Left ventricle myocardium inferior (tissue), 1 donor: ENCODE data around the gene RASAL2. TPM values are rescaled to one million over a fixed set of nuclear protein-coding genes. Genes with fewer than 3 reads are reported as not detected.

Experiments used
- DNase-seq: peaks from one replicate; pipeline ENCODE4 v3.0.0-alpha.2; 2020
- H3K27ac ChIP-seq: fragments of 200-600 bp; replicated peaks from 2 replicates; pipeline ENCODE4 v1.8.0; 2021
- H3K27me3 ChIP-seq: fragments of 200-600 bp; 2 replicates; pipeline ENCODE4 v1.8.0; 2021; ENCODE audit warnings: low read depth
- H3K36me3 ChIP-seq: fragments of 200-600 bp; 2 replicates; pipeline ENCODE4 v1.8.0; 2021
- H3K4me1 ChIP-seq: fragments of 200-600 bp; 2 replicates; pipeline ENCODE4 v1.8.0; 2021
- H3K4me3 ChIP-seq: fragments of 200-600 bp; 2 replicates; pipeline ENCODE4 v1.8.0; 2021; ENCODE audit warnings: mild to moderate bottlenecking, moderate library complexity
- H3K9me3 ChIP-seq: fragments of 200-600 bp; replicated peaks from 2 replicates; pipeline ENCODE4 v1.8.0; 2021
- intact Hi-C: fragments of 100-400 bp; cut with micrococcal nuclease; formaldehyde crosslinking; loops from one replicate; pipeline ENCODE4 v1.11.0; 2022
- total RNA-seq: library from RNA; stranded (reverse); fragmentation: NEBNext Ultra II Directional; extraction: Animal tissue kit (Norgen Biotek cat#: 25700); gene quantifications from one replicate; pipeline ENCODE4 v1.2.1, GENCODE V29; 2021
- TF ChIP-seq, protein P1 (sequence below): fragments of 200-600 bp; IDR thresholded peaks from 2 replicates; pipeline ENCODE4 v1.8.0; 2021; ENCODE audit warnings: antibody characterized with exemption, mild to moderate bottlenecking, borderline replicate concordance
- donor health status: DM: no; HTN: yes; CAD: no; lungs with severe emphysema.

Gene RASAL2
- total RNA-seq, 1 donor from 2014 or later, result 28.3 TPM

DNA sequence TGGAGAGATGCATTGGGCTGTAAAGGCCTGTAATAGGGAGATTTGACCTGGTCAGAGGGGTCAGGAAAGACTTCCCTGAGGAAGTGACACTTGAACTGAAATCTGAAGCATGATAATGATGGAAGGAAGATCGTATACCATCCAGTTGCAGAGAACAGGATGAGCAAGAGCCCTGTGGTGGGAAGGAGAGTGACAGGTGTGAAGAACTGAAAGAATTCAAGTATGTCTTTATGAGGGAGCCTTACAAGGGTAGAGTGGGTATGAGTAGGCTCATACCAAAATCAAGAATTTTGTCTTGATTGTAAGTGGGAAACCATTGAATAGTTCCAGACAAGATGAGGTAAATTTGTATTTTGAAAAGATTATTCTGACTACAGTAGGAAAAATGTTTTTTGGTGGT lies 129.4 kb downstream of the RASAL2 start:
- Histone ChIP-seq H3K27ac (no peak overlapping the region), H3K27me3 (no peaks in the 10 kb centered on the region), H3K36me3 (no peaks in the 10 kb centered on the region), H3K9me3 (no peaks in the 10 kb centered on the region), H3K4me1 (peaks cover 33% of the 10 kb centered on the region), H3K4me3 (no peak overlapping the region)
- TF ChIP-seq, protein P1, sequence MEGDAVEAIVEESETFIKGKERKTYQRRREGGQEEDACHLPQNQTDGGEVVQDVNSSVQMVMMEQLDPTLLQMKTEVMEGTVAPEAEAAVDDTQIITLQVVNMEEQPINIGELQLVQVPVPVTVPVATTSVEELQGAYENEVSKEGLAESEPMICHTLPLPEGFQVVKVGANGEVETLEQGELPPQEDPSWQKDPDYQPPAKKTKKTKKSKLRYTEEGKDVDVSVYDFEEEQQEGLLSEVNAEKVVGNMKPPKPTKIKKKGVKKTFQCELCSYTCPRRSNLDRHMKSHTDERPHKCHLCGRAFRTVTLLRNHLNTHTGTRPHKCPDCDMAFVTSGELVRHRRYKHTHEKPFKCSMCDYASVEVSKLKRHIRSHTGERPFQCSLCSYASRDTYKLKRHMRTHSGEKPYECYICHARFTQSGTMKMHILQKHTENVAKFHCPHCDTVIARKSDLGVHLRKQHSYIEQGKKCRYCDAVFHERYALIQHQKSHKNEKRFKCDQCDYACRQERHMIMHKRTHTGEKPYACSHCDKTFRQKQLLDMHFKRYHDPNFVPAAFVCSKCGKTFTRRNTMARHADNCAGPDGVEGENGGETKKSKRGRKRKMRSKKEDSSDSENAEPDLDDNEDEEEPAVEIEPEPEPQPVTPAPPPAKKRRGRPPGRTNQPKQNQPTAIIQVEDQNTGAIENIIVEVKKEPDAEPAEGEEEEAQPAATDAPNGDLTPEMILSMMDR, result no peak
- no peak for DNase-seq
- intact Hi-C loops, result no loop called here

DNA sequence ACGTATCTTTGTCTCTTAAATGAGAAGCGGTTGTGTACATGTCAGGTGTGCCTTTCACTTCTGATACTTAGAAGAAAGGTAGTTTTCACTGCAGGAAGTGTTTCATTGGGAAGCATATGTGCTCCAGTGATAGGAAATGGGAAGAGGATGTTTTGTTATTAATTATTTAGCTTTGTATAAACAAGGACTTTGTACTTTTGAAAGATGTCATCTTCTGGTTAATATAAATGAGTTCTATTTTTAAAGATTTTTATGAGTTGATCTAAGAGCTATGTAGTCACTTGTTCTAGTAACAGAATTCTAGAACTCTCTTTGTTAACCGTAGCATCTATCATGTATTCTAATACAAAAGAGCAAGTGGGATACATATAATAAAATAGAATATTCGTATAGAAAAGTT lies 130.5 kb downstream of the RASAL2 start:
- Histone ChIP-seq H3K27me3 (no peaks in the 10 kb centered on the region), H3K9me3 (no peaks in the 10 kb centered on the region), H3K36me3 (no peaks in the 10 kb centered on the region), H3K4me1 (peaks cover 33% of the 10 kb centered on the region), H3K27ac (no peak overlapping the region), H3K4me3 (no peak overlapping the region)
- TF ChIP-seq, protein P1, result no peak
- intact Hi-C loops, result no loop called here
- DNase-seq, result no peak

DNA sequence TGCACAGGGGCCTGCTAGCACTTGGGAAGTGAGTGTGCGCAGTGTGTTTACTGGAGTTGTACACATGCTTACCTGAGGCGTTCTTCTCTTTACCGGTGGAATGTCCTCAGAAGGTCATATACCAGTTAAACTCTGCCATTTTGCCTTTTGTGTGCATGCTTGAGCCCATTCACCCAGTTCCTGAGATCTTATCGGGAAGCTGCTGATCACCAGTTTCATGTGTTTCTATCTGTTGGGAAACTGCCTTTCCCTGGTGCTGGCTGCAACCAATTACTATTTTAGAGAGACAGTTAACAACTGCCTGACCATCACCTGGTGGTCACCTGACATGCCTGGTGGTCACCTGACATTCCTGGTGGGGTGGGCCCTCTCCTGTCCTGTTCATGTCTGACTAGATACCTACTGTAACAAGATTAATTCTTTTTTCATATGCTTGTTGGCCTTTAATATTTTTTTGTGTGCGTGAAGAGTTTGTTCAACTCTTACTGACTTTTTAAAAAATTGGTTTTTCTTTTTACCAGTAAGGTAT lies 137.0 kb downstream of the RASAL2 start:
- H3K27me3 ChIP-seq, result no peaks in the 10 kb centered on the region
- no peak overlapping the region for H3K27ac ChIP-seq
- intact Hi-C loops, result no loop called here
- H3K4me1 ChIP-seq, result peaks cover 10% of the 10 kb centered on the region
- no peaks in the 10 kb centered on the region for H3K9me3 ChIP-seq
- TF ChIP-seq, protein P1, result no peak
- no peak overlapping the region for H3K4me3 ChIP-seq
- DNase-seq, result no peak
- H3K36me3 ChIP-seq, result no peaks in the 10 kb centered on the region

DNA sequence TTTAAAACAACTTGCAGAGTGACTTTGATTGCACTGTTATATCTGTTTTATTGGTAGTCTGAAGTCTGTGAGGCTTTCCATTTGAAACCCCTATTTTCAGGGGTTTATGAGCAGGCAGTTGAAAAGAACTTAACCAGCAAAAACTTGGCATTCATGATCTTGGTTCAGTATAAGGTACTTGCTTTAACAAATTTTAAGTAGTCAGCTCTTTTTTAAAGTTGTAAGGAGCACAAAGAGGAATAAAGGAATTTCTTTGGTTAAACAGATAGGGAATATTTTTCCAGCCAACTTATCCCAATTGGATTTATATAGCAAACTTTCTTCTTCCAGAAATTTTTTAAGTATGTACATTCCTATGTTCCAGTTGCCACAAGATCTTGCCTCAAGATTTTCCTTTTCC lies 138.2 kb downstream of the RASAL2 start:
- intact Hi-C loops, result no loop called here
- no peak for DNase-seq
- no peak overlapping the region for H3K4me3 ChIP-seq
- no peaks in the 10 kb centered on the region for H3K27me3 ChIP-seq
- H3K27ac ChIP-seq, result no peak overlapping the region
- H3K9me3 ChIP-seq, result no peaks in the 10 kb centered on the region
- H3K36me3 ChIP-seq, result no peaks in the 10 kb centered on the region
- H3K4me1 ChIP-seq, result peaks cover 9% of the 10 kb centered on the region
- TF ChIP-seq, protein P1, result no peak

DNA sequence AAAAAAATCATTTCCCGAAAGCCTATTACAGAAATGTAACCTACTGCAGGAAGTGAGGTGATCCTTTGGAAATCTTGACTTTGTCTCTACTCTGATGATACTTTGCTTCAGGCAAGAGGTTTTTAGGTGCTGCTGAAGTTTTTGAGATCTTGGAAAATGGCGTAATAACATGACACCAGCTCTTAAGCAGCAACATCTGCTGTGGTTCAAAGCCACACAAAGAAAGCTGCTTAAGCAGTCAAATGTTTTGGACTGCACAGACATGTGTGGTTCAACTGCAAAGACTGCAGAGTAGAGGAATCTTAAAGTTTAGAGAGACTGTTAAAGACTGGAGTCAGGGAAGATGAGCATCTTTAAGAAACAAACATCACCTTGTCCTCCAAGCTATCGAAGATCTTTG lies 139.0 kb downstream of the RASAL2 start:
- Histone ChIP-seq H3K4me3 (no peak overlapping the region), H3K9me3 (no peaks in the 10 kb centered on the region), H3K27ac (no peak overlapping the region), H3K36me3 (no peaks in the 10 kb centered on the region), H3K4me1 (peaks cover 9% of the 10 kb centered on the region), H3K27me3 (no peaks in the 10 kb centered on the region)
- intact Hi-C loops, result no loop called here
- TF ChIP-seq, protein P1, result no peak
- no peak for DNase-seq
